HepG2 (cell line): Measurements from ENCODE around the gene SEMA4B. TPM values are rescaled to one million over a fixed set of nuclear protein-coding genes. Genes with fewer than 3 reads are reported as not detected.
A peak's percentile ranks its signal among the peaks of the same experiment; 100 is the strongest.

ENCODE experiments used
- ATAC-seq: fragments of 200-7000 bp; cut with Tn5 transposase; 3 replicates; pipeline ENCODE4 v1.9.1; 2020; ENCODE audit warnings: mild to moderate bottlenecking, moderate library complexity
- BruUV-seq: library from RNA; stranded (reverse); fragments of 400-500 nt; replicated peaks from 2 replicates; lab custom pipeline; 2021; lab: Mats Ljungman, UMichigan
- CTCF ChIA-PET: fragments of 300-600 bp; formaldehyde crosslinking; extraction: SDS; loops from one replicate; lab custom pipeline; 2021; ENCODE audit warnings: low total read pairs, inconsistent platforms, low intra/inter-chr PET ratio; lab: Yijun Ruan, JAX
- POLR2A ChIA-PET: fragments of 350-600 bp; sonication (Branson Sonifier 250); formaldehyde crosslinking; loops from one replicate; lab custom pipeline; 2020; ENCODE audit warnings: antibody characterized with exemption, inconsistent platforms; lab: Yijun Ruan, JAX
- DNase-seq: peaks from one replicate; pipeline ENCODE4 v3.0.0-alpha.2; 2015; ENCODE audit warnings: low spot score
- FAIRE-seq: peaks from 3 replicates; lab custom pipeline; 2011; peaks lifted over from hg19 to GRCh38; lab: Jason Lieb, UNC
- H2AFZ ChIP-seq: one replicate; pipeline ENCODE4 v1.6.1; 2011; ENCODE audit warnings: low read length, inconsistent platforms
- H3K27ac ChIP-seq: fragments of 300-600 bp; 3 replicates; pipeline ENCODE4 v1.8.0; 2011; ENCODE audit warnings: mixed run types, mild to moderate bottlenecking, mixed read lengths, low read length, inconsistent platforms; ENCODE audit not compliant: insufficient read depth; ENCODE audit errors: extremely low read length
- H3K27me3 ChIP-seq, 2 experiments: fragments of 200-600 bp in 1 of 2; 2 replicates in 1 of 2; 3 replicates in 1 of 2; pipeline versions ENCODE4 v1.6.0 to v1.8.0; 2011; ENCODE audit warnings: low read length in 2 of 2, mild to moderate bottlenecking in 2 of 2, moderate library complexity in 2 of 2, inconsistent platforms in 1 of 2; ENCODE audit not compliant: insufficient read depth in 2 of 2, control insufficient read depth in 1 of 2
- H3K36me3 ChIP-seq, 2 experiments: fragments of 200-600 bp in 1 of 2; replicated peaks in 1 of 2; 2 replicates in 1 of 2; 3 replicates in 1 of 2; pipeline versions ENCODE4 v1.5.1 to v1.8.0; 2011; ENCODE audit warnings: low read length in 2 of 2, inconsistent platforms in 1 of 2; ENCODE audit not compliant: insufficient read depth in 2 of 2, control insufficient read depth in 1 of 2
- H3K4me1 ChIP-seq: 2 replicates; pipeline ENCODE4 v1.5.1; 2012; ENCODE audit warnings: low read length, inconsistent platforms; ENCODE audit not compliant: insufficient read depth
- H3K4me2 ChIP-seq: 2 replicates; pipeline ENCODE4 v1.6.0; 2011; ENCODE audit warnings: low read depth, low read length, inconsistent platforms
- H3K4me3 ChIP-seq, 3 experiments: fragments of 200-600 bp in 1 of 3; sonication (generic), shearing (Covaris generic) in 1 of 3; replicated peaks in 1 of 3; 2 replicates each; pipeline ENCODE4 v1.5.1; 2011 to 2016; ENCODE audit warnings: low read length in 3 of 3, inconsistent platforms in 2 of 3, low read depth in 2 of 3, mild to moderate bottlenecking in 2 of 3, control low read depth in 1 of 3, mixed read lengths in 1 of 3; ENCODE audit not compliant: insufficient read depth in 1 of 3
- H3K79me2 ChIP-seq: one replicate; pipeline ENCODE4 v1.6.1; 2011; ENCODE audit warnings: low read length, inconsistent platforms; ENCODE audit not compliant: insufficient read depth
- H3K9ac ChIP-seq: 2 replicates; pipeline ENCODE4 v1.6.0; 2011; ENCODE audit warnings: mild to moderate bottlenecking, low read depth, low read length, inconsistent platforms; ENCODE audit not compliant: insufficient read depth
- H3K9me3 ChIP-seq: 2 replicates; pipeline ENCODE4 v1.5.1; 2012; ENCODE audit warnings: mild to moderate bottlenecking, low read length
- H4K20me1 ChIP-seq: 2 replicates; pipeline ENCODE4 v1.6.0; 2011; ENCODE audit warnings: inconsistent platforms, mild to moderate bottlenecking, low read length, moderate library complexity; ENCODE audit not compliant: insufficient read depth
- SMC3 ChIP-seq: IDR thresholded peaks from 2 replicates; pipeline ENCODE4 v1.6.1; 2011; ENCODE audit warnings: low read length, improper control_type of control experiment
- SNAPC2 ChIP-seq: sonication (generic); formaldehyde crosslinking; IDR thresholded peaks from 2 replicates; pipeline ENCODE4 v1.8.1; 2022; ENCODE audit warnings: mild to moderate bottlenecking, missing genetic modification reagents
- SSRP1 ChIP-seq: IDR thresholded peaks from 2 replicates; pipeline ENCODE4 v1.6.1; 2016; ENCODE audit warnings: control low read depth
- ZBTB7A ChIP-seq: sonication (generic); formaldehyde crosslinking; IDR thresholded peaks from 2 replicates; pipeline ENCODE4 v1.8.0; 2022; ENCODE audit warnings: mild to moderate bottlenecking, missing genetic modification reagents
- ZC3H4 ChIP-seq: sonication (generic); formaldehyde crosslinking; IDR thresholded peaks from 2 replicates; pipeline ENCODE4 v1.4.0; 2020; ENCODE audit warnings: missing genetic modification reagents, borderline replicate concordance
- ZNF205 ChIP-seq: IDR thresholded peaks from 2 replicates; pipeline ENCODE4 v1.6.1; 2018; ENCODE audit warnings: missing biosample characterization, missing genetic modification reagents
- ZNF563 ChIP-seq: sonication (generic); formaldehyde crosslinking; IDR thresholded peaks from 2 replicates; pipeline ENCODE4 v1.8.0; 2022; ENCODE audit warnings: mild to moderate bottlenecking, moderate library complexity, missing genetic modification reagents
- ZNF768 ChIP-seq: sonication (generic); formaldehyde crosslinking; IDR thresholded peaks from 2 replicates; pipeline ENCODE4 v1.4.0; 2020; ENCODE audit warnings: missing genetic modification reagents
- ZNF839 ChIP-seq: sonication (generic); formaldehyde crosslinking; IDR thresholded peaks from 2 replicates; pipeline ENCODE4 v1.4.0; 2020; ENCODE audit warnings: missing genetic modification reagents, mild to moderate bottlenecking, borderline replicate concordance
- WGBS: methylation state at CpG from one replicate; pipeline ENCODE4 v1.1.6; 2017; ENCODE audit warnings: low lambda C conversion rate; 5-methylcytosine and 5-hydroxymethylcytosine counted together
- in situ Hi-C: cut with HindIII; loops from 2 replicates; pipeline ENCODE4 v1.10.0; 2017; ENCODE audit warnings: low pct_unique_long_range_greater_than_20kb; ENCODE audit not compliant: extremely low pct_ligation_motif_present
- intact Hi-C: fragments of 100-400 bp; cut with micrococcal nuclease; formaldehyde crosslinking; loops from one replicate; pipeline ENCODE4 v1.10.0; 2022; ENCODE audit not compliant: unreplicated experiment
- polyA plus RNA-seq, 8 experiments: library from polyadenylated mRNA; depleted of rRNA in 3 of 8; stranded (reverse) in 7 of 8; unstranded in 1 of 8; fragments of >200 nt; fragmentation: Illumina TruSeq in 4 of 8; extraction: Trizol in 4 of 8; gene quantifications; 2 replicates each; pipeline versions ENCODE4 v1.2.1 to v1.2.3, GENCODE V29; 2011 to 2016; ENCODE audit warnings: low read depth in 4 of 8, missing spikeins in 1 of 8, mixed read lengths in 1 of 8; ENCODE audit not compliant: insufficient read depth in 1 of 8
- total RNA-seq, 5 experiments: library from RNA; depleted of rRNA; stranded (reverse); fragments of >200 nt; fragmentation: Illumina TruSeq; extraction: Trizol; gene quantifications; 2 replicates each; pipeline ENCODE4 v1.2.3, GENCODE V29; 2016; ENCODE audit warnings: low read depth in 1 of 5
- TF ChIP-seq, protein P1 (sequence below): sonication (generic); formaldehyde crosslinking; IDR thresholded peaks from 2 replicates; pipeline ENCODE4 v1.5.0; 2020; ENCODE audit warnings: mild to moderate bottlenecking, missing genetic modification reagents, moderate library complexity
- TF ChIP-seq, protein P2 (sequence below): sonication (generic); formaldehyde crosslinking; IDR thresholded peaks from 2 replicates; pipeline ENCODE4 v1.4.0; 2020; ENCODE audit warnings: mild to moderate bottlenecking, missing genetic modification reagents

The SEMA4B gene
- total and polyA plus RNA-seq, 2 of the 13 experiments (the other 11 are each of a cell fraction or from before 2014, with no cell fraction given) = 2.1 to 17.0 TPM

- Histone ChIP-seq H3K36me3 (peaks cover 2 to 5% of the 10 kb centered on the region in 2 experiments; a peak in 1 of 5 replicates), H3K79me2 (no peaks in the 10 kb centered on the region), H3K4me2 (no peak overlapping the region), H4K20me1 (no peaks in the 10 kb centered on the region), H3K4me1 (peaks cover 16% of the 10 kb centered on the region), H2AFZ (no peak overlapping the region), H3K27me3 (no peaks in the 10 kb centered on the region), H3K27ac (no peak overlapping the region), H3K9ac (no peak overlapping the region), H3K4me3 (no peak overlapping the region), H3K9me3 (no peaks in the 10 kb centered on the region)
- CTCF ChIA-PET = interaction anchor here (0.9 to 1.4 kb wide), 2 partner anchors 18 to 47 kb away, joined by 3 read pairs; partner anchors contain the start of gene CIB1
- in situ Hi-C loops = no loop called here
- peak; percentile 50; the same call in 2 of the 3 replicates for ATAC-seq
- intact Hi-C loops = no loop called here
- FAIRE-seq = peak; percentile 72
- no TSS peak for BruUV-seq
- POLR2A ChIA-PET = interaction anchor here (0.6 kb wide), 1 partner anchor 62 kb away, joined by 3 read pairs; no protein-coding TSS in a partner anchor
- TF ChIP-seq, protein P1, sequence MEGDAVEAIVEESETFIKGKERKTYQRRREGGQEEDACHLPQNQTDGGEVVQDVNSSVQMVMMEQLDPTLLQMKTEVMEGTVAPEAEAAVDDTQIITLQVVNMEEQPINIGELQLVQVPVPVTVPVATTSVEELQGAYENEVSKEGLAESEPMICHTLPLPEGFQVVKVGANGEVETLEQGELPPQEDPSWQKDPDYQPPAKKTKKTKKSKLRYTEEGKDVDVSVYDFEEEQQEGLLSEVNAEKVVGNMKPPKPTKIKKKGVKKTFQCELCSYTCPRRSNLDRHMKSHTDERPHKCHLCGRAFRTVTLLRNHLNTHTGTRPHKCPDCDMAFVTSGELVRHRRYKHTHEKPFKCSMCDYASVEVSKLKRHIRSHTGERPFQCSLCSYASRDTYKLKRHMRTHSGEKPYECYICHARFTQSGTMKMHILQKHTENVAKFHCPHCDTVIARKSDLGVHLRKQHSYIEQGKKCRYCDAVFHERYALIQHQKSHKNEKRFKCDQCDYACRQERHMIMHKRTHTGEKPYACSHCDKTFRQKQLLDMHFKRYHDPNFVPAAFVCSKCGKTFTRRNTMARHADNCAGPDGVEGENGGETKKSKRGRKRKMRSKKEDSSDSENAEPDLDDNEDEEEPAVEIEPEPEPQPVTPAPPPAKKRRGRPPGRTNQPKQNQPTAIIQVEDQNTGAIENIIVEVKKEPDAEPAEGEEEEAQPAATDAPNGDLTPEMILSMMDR (CRISPR knock-in tag) = peak; percentile 27
- TF ChIP-seq SMC3 (peak; percentile 16; the same call in 1 of the 2 replicates), ZC3H4 (CRISPR knock-in tag) (no peak)
- WGBS = 90% methylated on average over 8 of the region's 8 CpGs
- DNase-seq = no peak
Measured at GRCh38 chr15:90214553-90215196, 13.5 kb downstream of the SEMA4B start.

DNA sequence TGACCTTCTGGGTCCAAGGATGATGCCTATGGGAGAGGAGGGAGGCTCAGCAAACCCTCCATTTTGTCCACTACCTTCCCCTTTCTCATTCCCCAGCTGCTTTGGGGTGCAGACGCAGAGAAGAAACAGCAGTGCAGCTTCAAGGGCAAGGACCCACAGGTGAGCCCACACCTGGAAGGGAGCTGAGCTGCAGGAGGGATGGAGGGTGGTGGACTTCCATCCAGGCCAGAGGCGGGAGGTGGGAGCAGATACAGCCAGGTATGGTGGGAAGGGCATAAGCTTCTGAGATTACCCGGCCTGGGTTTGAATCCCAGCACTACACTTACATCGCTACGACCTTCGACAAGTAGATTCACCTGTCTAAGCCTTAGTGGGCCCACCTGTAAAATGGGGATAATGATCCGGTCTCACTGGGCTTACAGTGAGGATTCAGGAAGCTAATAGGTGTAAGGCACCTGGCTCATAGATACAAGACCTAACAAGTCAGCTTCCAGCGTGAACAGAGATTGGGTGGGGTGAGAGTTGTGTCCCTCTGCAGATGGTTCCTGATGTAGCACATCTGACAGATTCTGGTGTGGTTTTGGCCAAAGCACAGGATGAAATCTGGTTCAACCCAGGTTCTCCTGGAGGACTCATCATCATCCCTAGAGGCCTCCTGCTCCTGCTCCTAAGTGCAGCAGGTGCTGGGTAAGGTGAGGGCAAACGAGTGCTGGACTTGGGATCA is 16.7 kb downstream of the SEMA4B start:
- TF ChIP-seq ZNF205 (CRISPR knock-in tag) (no peak), SNAPC2 (no peak), SSRP1 (no peak), ZNF768 (CRISPR knock-in tag) (no peak), ZNF839 (CRISPR knock-in tag) (no peak), ZBTB7A (CRISPR knock-in tag) (no peak), ZNF563 (CRISPR knock-in tag) (no peak)
- TF ChIP-seq, protein P2, sequence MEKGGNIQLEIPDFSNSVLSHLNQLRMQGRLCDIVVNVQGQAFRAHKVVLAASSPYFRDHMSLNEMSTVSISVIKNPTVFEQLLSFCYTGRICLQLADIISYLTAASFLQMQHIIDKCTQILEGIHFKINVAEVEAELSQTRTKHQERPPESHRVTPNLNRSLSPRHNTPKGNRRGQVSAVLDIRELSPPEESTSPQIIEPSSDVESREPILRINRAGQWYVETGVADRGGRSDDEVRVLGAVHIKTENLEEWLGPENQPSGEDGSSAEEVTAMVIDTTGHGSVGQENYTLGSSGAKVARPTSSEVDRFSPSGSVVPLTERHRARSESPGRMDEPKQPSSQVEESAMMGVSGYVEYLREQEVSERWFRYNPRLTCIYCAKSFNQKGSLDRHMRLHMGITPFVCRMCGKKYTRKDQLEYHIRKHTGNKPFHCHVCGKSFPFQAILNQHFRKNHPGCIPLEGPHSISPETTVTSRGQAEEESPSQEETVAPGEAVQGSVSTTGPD (CRISPR knock-in tag) = no peak
- H2AFZ ChIP-seq = no peak overlapping the region
- FAIRE-seq = no peak
- no peak overlapping the region for H3K9ac ChIP-seq
- in situ Hi-C loops (no loop called here), intact Hi-C loops (no loop called here)
- H3K4me2 ChIP-seq = no peak overlapping the region
- no TSS peak for BruUV-seq
- no peak for ATAC-seq
- WGBS = 94% methylated on average over 5 of the region's 9 CpGs
- no peak overlapping the region for H3K4me3 ChIP-seq
- H3K4me1 ChIP-seq = no peaks in the 10 kb centered on the region
- no peaks in the 10 kb centered on the region for H3K27me3 ChIP-seq
- no peak overlapping the region for H3K27ac ChIP-seq
- H3K9me3 ChIP-seq = no peaks in the 10 kb centered on the region
- CTCF ChIA-PET = interaction anchor here (4.1 kb wide), 1 partner anchor 75 kb away, joined by 41 read pairs; no protein-coding TSS in a partner anchor
- H3K36me3 ChIP-seq = peaks cover 3 to 5% of the 10 kb centered on the region in 2 experiments; a peak in 2 of 5 replicates
- DNase-seq = no peak
- no peaks in the 10 kb centered on the region for H3K79me2 ChIP-seq
- POLR2A ChIA-PET = no interaction called here
- H4K20me1 ChIP-seq = no peaks in the 10 kb centered on the region
